Eye (tissue), 1 donor: ENCODE data around the gene ZSCAN5B.
"Not testable (repeated sequence)": the region's sequence is repeated elsewhere in the genome, so short reads cannot be mapped to it uniquely, and the experiment has no call there.

Experiments used
- DNase-seq: peaks from one replicate; pipeline ENCODE4 v3.0.0-alpha.2; 2015

The ZSCAN5B gene

DNA sequence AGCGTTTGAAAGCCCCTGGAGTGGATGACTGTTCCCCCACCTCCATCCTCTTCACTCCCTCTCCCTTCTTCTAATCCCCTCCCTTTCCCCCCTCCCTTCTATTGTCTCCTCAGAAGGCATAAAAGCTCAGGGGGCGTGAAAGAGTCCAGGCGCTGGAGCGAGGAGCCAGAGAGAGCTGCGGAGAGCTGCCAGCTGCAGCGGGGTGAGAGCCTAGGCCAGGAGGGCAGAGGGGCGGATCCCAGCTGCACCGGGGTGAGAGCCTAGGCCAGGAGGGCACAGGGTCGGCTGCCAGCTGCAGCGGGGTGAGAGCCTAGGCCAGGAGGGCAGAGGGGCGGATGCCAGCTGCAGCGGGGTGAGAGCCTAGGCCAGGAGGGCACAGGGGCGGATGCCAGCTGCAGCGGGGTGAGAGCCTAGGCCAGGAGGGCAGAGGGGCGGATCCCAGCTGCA is 21.7 kb downstream of the ZSCAN5B start, which contains the start of gene GALP:
TSS of gene GALP (plus strand) at position 148 of the 447 bp plus-strand sequence. CDS start 1,101 bp downstream, outside the sequence.
- peak; percentile 78 for DNase-seq

DNA sequence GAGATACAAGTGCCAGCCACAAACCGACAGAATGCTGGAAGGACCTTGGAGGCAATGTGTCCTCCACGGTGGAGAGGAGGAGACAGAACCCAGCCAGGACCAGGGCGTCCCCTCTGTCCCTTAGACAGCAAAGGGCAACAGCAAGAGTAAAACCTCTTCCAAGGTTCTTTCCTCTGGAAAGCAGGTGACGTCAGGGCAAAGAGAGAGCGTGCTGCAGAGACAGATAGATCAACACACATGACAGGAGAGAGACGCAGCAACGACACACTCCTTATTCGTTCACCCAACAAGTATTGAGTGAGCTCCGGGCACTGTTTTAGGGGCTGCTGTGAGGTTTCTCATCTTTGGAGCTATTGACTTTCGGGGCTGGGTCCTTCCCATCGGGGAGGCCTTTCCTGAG is 23.0 kb downstream of the ZSCAN5B start:
- DNase-seq = no peak

DNA sequence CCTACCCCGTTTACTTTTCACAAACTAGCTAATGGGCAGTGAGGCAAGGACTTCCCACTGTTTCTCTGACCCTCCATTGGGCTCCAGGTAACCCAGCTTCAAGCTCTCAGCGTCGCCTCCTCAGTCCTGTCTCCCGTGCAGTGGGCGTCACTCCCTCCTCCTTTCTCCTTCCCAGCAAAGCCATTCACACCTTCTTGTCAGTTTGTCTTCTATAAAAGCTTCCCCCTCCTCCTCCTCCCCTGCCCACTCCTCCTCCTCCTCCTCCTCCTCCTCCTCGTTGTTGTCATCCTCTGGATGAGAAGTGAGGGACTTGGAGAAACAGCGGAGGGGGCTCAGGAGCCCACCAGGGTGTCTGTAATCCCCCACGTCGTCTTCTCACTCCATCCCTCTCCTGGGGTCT is 23.5 kb downstream of the ZSCAN5B start:
- DNase-seq = no peak

DNA sequence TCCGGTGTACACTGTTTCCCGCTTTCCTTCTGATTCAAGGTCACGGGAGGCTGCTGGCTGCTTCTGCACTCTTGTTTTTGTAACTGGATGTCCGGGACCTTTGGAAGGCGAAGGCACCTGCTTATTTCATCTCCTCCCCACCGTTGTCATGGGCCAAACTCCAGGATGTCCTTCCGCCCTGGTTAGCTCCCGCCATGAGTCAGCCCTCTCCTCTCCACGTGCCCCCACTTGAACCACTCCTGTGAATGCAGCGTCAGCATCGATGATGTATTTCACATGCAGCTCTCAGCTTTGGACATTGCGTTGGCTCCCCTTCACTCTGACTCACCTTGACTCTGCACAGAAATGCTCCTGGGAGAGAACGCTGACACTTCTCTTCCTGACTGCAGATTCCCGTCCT is 27.3 kb downstream of the ZSCAN5B start:
- DNase-seq = no peak

DNA sequence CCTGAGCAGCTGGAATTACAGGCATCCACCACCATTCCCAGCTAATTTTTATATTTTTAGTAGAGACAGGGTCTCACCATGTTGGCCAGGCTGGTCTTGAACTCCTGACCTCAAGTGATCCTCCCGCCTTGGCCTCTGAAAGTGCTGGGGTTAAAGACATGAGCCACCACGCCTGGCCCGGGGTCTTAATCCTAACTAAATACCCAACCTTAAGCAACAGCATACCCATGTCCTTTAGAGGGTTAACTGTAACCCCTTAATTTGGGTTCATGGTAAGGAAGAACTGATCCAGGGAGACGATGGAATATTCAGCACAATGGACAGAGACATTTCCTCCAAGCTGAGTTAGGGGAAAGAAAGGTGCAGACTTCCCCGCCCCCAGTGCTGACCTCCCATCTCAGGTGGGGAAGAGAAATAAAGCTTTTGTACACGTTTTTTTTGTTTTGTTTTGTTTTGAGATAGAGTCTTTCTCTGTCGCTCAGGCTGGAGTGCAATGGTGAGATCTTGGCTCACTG is 30.5 kb downstream of the ZSCAN5B start:
- peak; percentile 44 for DNase-seq

DNA sequence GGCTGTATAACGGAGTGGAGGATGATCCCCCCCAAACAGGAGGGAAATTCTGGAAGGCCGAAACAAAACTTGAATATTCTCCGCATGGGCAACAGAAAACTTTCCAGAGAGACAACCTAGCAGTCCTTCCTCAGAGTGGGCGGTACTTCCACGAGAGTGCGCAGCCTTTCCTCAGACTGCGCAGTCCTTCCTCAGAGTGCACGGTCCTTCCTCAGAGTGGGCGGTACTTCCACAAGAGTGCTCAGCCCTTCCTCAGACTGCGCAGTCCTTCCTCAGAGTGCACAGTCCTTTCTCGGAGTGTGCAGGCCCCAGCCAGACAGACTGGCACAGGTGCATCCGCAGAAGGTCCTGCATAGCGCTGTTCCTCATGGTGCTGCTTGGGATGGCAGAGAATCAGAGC is 34.5 kb downstream of the ZSCAN5B start:
- no peak for DNase-seq

DNA sequence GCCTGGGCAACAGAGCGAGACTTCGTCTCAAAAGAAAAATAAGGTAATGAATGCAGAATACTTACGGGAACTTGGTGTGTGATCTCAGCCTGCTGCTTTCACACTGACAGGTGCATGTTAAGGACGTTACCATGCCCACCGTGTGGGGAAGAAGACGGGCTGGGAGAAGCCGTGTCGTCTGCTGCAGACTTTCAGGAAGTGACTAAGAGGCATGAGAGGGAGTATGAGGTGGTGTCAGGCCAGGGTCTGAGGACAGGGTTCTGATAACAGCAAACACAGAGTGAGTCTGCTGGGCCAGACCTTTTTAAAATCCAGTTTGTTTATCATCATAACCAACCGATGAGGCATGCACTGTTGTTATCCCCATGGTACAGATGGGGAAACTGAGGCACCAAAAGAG is 35.3 kb downstream of the ZSCAN5B start:
- no peak for DNase-seq

DNA sequence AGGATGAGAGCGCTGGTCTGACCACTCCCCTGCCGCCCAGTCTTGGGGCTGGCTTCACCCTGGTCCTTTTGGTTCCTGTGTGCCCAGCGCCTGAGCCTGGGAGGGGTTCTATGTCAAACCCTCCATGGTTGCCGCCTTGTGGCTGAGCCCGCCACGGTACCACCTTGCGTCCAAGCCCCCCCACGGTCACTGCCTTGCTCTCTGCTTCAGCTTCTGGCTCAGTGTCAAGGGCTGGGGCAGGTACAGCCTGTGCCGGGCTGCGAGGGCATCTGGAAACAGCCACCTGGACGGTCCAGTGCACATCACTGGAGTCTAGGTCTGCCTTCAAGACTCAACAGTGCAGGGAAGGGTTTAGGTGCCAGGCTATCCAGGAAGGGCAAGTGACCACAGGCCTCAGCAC is 36.0 kb downstream of the ZSCAN5B start:
- no peak for DNase-seq

DNA sequence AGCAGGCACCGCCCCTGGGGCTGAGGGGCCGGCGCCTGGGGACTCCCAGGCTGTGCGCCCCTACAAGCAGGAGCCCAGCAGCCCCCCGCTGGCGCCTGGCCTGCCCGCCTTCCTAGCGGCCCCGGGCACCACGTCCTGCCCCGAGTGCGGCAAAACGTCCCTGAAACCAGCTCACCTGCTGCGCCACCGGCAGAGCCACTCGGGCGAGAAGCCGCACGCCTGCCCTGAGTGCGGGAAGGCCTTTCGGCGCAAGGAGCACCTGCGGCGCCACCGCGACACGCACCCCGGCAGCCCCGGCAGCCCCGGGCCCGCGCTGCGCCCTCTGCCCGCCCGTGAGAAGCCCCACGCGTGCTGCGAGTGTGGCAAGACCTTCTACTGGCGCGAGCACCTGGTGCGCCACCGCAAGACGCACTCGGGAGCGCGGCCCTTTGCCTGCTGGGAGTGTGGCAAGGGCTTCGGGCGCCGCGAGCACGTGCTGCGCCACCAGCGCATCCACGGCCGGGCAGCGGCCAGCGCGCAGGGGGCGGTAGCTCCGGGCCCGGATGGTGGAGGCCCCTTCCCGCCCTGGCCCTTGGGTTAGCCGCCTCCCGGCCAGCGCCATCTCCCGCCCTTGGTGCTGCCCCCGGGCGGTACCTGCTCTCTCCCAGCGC is 37.8 kb downstream of the ZSCAN5B start:
- no peak for DNase-seq

DNA sequence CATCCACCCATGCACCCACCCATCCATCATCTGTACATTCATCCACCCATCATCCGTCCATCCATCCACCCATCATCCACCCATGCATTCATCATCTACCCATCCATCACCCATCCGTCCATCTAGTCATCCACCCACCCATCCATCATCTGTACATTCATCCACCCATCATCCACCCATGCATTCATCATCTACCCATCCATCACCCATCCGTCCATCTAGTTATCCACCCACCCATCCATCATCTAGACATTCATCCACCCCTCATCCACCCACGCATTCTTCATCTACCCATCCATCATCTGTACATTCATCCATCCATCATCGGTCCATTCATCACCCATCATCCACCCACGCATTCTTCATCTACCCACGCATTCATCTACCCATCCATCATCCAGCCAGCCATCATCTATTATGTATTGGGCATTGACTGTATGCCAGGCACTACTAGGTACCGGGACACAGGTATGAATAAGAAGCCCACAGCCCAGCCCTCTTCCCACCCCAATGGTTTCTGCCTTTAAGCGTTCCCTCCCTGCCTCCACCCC is 38.5 kb downstream of the ZSCAN5B start:
- DNase-seq = no peak

DNA sequence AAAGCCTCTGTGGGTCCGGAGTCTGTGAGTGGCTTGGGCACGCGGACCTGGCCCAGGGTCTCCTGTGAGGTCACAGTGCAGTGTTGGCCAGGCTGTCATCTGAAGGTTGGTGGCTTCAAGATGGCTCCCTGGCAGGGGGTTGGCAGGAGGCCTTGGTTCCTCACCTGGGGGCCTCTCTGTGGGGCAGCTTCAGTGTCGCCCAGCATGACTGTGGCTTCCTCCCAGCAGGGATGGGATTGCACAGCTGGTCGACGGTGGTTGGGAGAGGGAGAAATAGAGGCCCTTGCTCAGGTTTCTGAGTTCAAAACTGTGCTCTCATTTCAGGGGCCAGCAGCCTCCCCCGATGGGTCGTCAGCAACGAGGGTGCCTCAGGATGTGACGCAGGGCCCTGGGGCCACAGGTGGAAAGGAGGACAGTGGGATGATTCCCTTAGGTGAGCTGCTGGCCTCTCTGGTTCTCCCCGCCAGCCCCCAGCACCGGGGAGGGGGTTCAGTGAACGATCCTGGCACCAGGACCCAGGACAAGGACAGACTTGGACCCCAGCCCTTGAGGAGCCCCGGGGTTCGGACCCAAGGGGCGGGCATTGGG is 39.3 kb downstream of the ZSCAN5B start:
- no peak for DNase-seq

DNA sequence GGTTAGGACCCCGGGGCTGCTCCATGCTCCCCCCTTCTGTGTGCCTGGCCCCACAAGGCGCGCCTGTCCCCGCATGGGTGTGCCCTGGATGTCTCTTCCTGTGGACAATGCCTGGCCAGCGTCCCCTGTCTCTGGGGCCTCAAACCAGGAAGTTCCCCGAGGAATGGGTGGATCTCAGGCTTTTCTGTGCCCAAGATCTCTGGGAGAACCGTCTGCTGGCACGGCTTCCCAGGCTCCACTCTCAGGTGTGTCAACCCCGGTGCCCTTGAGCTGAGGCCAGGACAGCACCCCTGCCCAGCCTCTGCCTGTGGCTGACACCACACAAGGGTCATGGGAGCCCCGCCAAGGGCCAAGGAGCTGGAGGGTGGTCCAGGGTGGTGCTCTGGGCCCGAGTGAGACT is 40.8 kb downstream of the ZSCAN5B start:
- DNase-seq = no peak

DNA sequence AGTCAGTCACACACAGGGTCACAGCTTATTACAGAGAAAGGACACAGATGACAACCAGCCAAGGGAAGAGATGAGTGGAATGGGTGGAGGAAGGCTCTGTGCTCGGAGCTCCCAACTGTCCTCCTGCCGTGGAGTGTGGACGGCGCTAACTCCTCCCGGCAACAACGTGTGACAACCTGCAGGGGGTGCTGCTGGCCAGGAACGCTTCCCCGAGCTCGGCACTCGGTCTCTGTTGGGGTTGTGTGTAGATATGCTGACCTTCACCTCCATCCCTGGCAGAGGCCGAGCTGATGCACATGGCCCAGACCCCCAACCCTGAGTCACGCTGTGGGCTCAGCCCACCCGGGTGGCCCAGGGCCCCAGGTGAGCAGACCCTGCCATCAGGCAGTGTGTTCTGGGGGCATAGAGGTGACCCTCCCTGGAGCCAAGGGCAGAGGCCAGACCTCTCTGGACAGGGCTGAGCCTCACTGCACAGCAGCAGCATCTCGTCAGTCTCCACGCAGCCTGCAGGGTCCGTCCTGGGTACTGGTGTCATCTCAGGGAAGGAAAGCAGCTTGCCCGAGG is 42.4 kb downstream of the ZSCAN5B start:
- DNase-seq = no peak

DNA sequence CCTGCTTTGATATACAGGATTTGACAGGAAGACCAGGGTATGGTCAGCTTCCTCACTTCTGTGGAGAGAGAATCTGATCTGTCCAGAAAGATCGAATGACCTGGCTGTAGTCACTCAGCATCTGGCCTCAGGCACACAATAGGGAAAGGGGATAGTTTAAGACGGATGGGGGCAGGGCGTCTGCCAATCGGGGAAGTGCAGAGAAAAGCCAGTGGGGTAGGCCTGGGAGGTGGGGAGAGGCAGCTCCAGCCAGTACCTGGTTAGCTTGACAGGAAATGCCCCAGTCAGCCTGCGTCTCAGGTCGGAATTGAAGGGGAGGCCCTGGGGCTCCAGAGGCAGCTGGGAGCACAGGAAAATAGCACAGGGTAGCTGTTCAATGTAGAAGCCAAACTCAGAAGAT is 44.1 kb downstream of the ZSCAN5B start:
- no peak for DNase-seq

DNA sequence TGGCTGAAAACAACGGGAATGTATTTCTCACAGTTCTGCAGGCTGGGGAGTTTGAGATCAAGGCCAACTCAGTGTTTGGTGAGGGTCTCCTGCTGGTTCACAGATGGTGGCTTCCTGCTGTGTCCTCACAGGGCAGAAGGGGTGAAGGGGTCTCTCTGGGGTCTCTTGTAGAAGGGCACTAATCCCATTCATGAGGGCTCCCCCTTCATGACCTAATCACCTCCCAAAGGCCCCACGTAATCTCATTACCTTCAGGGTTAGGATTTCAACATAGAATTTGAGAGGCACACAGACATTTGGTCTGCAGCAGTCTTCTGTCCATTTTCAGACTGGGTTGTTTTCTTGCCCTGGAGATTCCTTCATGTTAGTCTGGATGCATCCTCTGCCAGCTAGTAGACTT is 44.9 kb downstream of the ZSCAN5B start:
- DNase-seq = no peak

DNA sequence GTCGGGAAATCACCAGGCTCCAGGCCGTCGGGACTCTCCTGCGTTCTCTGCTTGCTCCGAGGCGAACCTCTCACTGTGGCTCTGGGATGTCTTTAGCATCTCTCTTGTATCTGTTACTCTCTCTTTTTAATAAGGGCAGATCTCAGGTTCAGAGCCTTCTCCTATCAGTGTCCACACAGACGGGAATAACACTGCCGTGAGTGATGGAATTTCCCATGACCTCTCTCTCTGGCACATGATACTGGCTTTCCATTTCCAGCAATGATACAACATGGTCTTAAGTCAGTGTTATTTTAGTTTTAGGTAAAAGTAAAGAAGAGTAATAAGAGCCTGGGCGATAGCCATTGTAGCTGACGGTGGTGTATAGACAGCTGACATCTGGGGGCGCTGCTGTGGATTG is 47.2 kb downstream of the ZSCAN5B start:
- no peak for DNase-seq

DNA sequence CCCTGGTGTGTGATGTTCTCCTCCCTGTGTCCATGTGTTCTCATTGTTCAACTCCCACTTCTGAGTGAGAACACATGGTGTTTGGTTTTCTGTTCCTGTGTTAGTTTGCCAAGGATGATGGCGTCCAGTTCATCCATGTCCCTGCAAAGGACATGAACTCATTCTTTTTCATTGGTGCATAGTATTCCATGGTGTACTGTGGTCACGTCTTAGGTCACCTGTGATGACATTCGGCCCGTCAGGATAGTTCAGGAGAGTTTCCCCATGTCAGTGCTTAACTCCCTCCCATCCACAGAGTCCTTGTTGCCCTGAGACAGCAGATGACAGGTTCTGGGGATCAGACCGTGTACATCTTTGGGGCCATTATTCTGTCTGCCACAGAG is 47.9 kb downstream of the ZSCAN5B start:
- no peak for DNase-seq

DNA sequence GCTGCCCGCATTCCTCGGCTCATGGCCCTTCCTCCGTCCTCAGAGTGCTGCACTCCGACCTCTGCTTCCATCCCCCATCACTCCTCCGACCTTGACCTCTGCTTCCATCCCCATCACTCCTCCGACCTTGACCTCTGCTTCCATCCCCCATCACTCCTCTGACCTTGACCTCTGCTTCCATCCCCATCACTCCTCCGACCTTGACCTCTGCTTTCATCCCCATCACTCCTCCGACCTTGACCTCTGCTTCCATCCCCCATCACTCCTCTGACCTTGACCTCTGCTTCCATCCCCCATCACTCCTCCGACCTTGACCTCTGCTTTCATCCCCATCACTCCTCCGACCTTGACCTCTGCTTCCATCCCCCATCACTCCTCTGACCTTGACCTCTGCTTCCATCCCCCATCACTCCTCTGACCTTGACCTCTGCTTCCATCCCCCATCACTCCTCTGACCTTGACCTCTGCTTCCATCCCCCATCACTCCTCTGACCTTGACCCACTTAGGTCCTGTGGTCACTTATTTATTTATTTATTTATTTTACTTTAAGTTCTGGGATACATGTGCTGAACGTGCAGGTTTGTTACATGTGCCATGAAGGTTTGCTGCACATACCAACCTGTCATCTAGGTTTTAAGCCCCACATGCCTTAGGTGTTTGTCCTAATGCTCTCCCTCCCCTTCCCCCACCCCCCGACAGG is 48.5 kb downstream of the ZSCAN5B start:
- DNase-seq = not testable (repeated sequence)

DNA sequence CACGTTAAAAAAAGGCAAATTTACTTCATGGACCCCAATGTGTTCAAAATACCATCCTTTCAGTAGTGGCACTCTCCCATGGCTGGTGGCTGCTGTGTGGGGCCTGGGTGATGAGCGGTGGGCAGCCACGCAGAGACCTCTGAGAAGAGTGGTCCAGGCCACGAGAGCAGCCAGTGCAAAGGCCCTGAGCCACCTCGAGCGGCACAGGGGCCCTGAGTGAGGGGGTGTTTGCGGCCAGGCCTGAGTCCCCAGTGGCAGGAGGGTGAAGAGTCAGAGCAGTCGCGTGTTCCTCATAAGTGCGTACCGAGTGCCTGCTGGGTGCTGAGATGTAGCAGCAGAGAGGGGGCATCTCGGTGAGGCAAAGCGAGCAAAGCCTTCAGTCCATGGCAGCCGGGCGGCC is 49.5 kb downstream of the ZSCAN5B start:
- no peak for DNase-seq

DNA sequence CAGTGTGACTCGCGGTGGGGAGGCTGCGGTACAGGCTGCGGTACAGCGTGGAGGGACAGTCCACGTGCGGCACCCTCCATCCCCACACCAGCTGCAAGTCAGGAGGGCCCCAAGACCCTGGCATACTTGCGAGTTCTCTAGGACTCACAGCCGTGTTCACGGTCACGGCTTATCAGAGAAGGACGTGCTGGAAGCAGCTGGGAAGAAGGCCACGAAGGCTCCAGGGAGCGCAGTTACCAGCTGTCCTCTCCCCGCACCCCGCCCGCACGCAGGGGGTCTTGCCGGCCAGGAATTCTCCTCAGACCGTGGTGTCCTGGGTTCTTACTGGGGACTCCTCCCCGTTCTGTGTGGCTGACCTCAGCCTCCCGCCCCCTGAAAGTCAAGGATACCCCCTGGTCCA is 50.3 kb downstream of the ZSCAN5B start:
- DNase-seq = no peak

DNA sequence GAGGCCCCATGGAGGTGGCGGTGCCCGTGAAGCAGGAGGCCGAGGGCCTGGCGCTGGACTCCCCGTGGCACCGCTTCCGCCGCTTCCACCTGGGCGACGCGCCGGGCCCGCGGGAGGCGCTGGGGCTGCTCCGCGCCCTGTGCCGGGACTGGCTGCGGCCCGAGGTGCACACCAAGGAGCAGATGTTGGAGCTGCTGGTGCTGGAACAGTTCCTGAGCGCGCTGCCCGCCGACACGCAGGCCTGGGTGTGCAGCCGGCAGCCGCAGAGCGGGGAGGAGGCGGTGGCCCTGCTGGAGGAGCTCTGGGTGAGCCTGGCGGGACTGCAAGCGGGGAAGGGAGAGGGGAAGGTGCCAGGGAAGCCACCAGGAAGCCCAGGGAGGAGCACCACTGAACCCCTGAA is 50.7 kb downstream of the ZSCAN5B start:
- no peak for DNase-seq

DNA sequence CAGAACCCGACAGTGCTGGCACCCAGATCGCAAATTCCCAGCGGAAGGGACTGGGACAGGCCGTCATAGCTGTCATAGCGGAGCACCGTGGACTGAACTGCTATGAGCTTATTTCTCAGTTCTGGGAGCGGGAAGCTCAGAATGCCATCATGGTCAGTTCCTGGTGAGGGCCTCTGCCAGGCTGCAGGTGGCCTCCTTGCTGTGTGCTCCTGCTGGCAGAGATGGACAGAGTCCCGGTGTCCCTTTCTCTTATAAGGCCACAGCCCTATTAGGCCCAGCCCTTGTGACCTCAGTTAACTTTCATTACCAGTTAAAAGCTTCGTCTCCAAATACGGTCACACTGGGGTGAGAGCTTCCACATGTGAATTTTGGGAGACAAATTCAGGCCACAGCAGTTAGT is 51.9 kb downstream of the ZSCAN5B start:
- no peak for DNase-seq

DNA sequence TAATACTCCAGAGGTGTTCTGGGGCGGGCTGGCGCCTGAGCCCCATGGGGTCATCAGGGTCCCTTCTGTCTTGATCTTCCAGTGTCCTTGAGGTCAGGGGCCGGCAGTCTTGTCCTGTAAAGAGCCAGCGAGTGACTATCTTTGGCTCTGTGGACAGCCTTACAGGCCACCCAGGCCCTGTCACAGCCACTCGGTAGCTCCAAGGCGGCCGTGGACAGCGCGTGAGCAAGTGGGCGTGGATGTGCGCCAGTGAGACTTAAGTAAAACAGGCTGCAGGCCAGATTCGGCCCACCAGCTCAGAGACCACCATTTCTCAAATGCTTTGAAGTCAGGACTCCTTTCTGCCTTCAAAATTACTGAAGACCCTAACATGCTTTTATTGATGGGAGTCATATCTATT is 52.8 kb downstream of the ZSCAN5B start:
- no peak for DNase-seq

DNA sequence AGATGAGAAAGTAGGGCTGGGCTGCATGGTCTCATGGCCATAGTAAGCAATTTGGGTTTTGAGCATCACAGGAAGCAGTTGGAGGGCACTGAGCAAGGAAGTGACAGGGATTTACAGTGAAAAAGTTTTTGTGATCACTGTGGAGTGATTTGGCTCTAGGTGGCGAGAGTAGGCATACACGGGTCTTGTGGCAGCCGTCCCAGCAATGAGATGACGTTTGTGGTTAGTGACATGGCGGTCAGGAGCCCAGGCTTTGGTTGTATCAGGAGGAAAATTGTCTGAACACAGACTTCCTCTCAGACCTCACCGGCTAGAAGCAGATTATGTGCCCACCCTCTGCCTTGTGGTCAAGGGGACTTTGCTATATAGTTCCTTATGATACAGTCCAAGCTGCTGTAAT is 53.2 kb downstream of the ZSCAN5B start:
- DNase-seq = no peak
